H9 (cell line): ENCODE results near the gene CLRN1. TPM values are rescaled to one million over a fixed set of nuclear protein-coding genes. Genes with fewer than 3 reads are reported as not detected.

Source experiments
- DNase-seq: peaks from one replicate; pipeline ENCODE4 v3.0.0-alpha.2; 2017
- H2AFZ ChIP-seq: one replicate; pipeline ENCODE4 v1.6.1; 2013; ENCODE audit warnings: mild to moderate bottlenecking, low read length, control low read depth, moderate library complexity
- H2AK5ac ChIP-seq: 2 replicates; pipeline ENCODE4 v1.6.1; 2013; ENCODE audit warnings: low read length, control low read depth, mixed read lengths; ENCODE audit not compliant: insufficient read length
- H2BK120ac ChIP-seq: one replicate; pipeline ENCODE4 v1.6.1; 2013; ENCODE audit warnings: low read depth, mild to moderate bottlenecking, low read length, control low read depth, inconsistent platforms; ENCODE audit not compliant: poor library complexity, severe bottlenecking
- H2BK12ac ChIP-seq: 2 replicates; pipeline ENCODE4 v1.6.1; 2013; ENCODE audit warnings: low read length, control low read depth, mixed read lengths, low read depth; ENCODE audit not compliant: insufficient read length
- H2BK15ac ChIP-seq: 2 replicates; pipeline ENCODE4 v1.6.1; 2013; ENCODE audit warnings: low read depth, low read length, control low read depth
- H2BK20ac ChIP-seq: one replicate; pipeline ENCODE4 v1.6.1; 2013; ENCODE audit warnings: low read depth, mild to moderate bottlenecking, low read length, control low read depth, inconsistent platforms; ENCODE audit not compliant: poor library complexity, severe bottlenecking
- H2BK5ac ChIP-seq: 2 replicates; pipeline ENCODE4 v1.6.1; 2013; ENCODE audit warnings: low read length, control low read depth, mixed read lengths; ENCODE audit not compliant: insufficient read length
- H3K14ac ChIP-seq: 2 replicates; pipeline ENCODE4 v1.6.1; 2013; ENCODE audit warnings: low read length, control low read depth; ENCODE audit not compliant: insufficient read depth
- H3K18ac ChIP-seq: 2 replicates; pipeline ENCODE4 v1.6.1; 2013; ENCODE audit warnings: low read depth, mild to moderate bottlenecking, mixed read lengths, low read length, control low read depth; ENCODE audit not compliant: insufficient read length
- H3K23ac ChIP-seq: 2 replicates; pipeline ENCODE4 v1.6.1; 2013; ENCODE audit warnings: low read length, control low read depth, mixed read lengths, low read depth; ENCODE audit not compliant: insufficient read length
- H3K23me2 ChIP-seq: 2 replicates; pipeline ENCODE4 v1.6.1; 2013; ENCODE audit warnings: low read depth, mild to moderate bottlenecking, mixed read lengths, low read length, control low read depth; ENCODE audit not compliant: insufficient read length, poor library complexity, severe bottlenecking
- H3K27ac ChIP-seq: 2 replicates; pipeline ENCODE4 v1.5.1; 2013; ENCODE audit warnings: low read length, control low read depth, mixed read lengths, low read depth; ENCODE audit not compliant: insufficient read length
- H3K27me3 ChIP-seq: 2 replicates; pipeline ENCODE4 v1.6.1; 2013; ENCODE audit warnings: low read length, control low read depth, inconsistent platforms; ENCODE audit not compliant: insufficient read depth
- H3K4ac ChIP-seq: 2 replicates; pipeline ENCODE4 v1.6.1; 2013; ENCODE audit warnings: low read depth, mild to moderate bottlenecking, control low read depth, inconsistent platforms, low read length, moderate library complexity
- H3K4me1 ChIP-seq: 2 replicates; pipeline ENCODE4 v1.6.1; 2013; ENCODE audit warnings: low read length, control low read depth, inconsistent platforms; ENCODE audit not compliant: insufficient read depth
- H3K4me2 ChIP-seq: 2 replicates; pipeline ENCODE4 v1.6.1; 2013; ENCODE audit warnings: low read length, control low read depth, mixed read lengths; ENCODE audit not compliant: insufficient read length, insufficient read depth
- H3K56ac ChIP-seq: 2 replicates; pipeline ENCODE4 v1.6.1; 2013; ENCODE audit warnings: low read depth, mild to moderate bottlenecking, mixed read lengths, low read length, control low read depth; ENCODE audit not compliant: insufficient read length
- H3K79me1 ChIP-seq: 2 replicates; pipeline ENCODE4 v1.6.1; 2013; ENCODE audit warnings: low read depth, mild to moderate bottlenecking, moderate library complexity, low read length, control low read depth, inconsistent platforms; ENCODE audit not compliant: insufficient read depth, poor library complexity, severe bottlenecking
- H3K79me2 ChIP-seq: 2 replicates; pipeline ENCODE4 v1.6.1; 2013; ENCODE audit warnings: low read length, control low read depth, inconsistent platforms; ENCODE audit not compliant: insufficient read depth
- H3K9ac ChIP-seq: 2 replicates; pipeline ENCODE4 v1.6.1; 2013; ENCODE audit warnings: low read length, control low read depth, mixed read lengths; ENCODE audit not compliant: insufficient read length; ENCODE audit errors: extremely low read depth
- H3K9me3 ChIP-seq: one replicate; pipeline ENCODE4 v1.6.1; 2013; ENCODE audit warnings: low read depth, low read length, inconsistent platforms; ENCODE audit not compliant: control insufficient read depth
- H3T11ph ChIP-seq: one replicate; pipeline ENCODE4 v1.6.1; 2013; ENCODE audit warnings: mild to moderate bottlenecking, low read length, control low read depth, inconsistent platforms
- H4K20me1 ChIP-seq: one replicate; pipeline ENCODE4 v1.6.1; 2013; ENCODE audit not compliant: control insufficient read depth, insufficient read length, insufficient read depth
- H4K5ac ChIP-seq: 2 replicates; pipeline ENCODE4 v1.6.1; 2013; ENCODE audit warnings: low read depth, mild to moderate bottlenecking, mixed read lengths, low read length, control low read depth; ENCODE audit not compliant: insufficient read length
- H4K8ac ChIP-seq: replicated peaks from 2 replicates; pipeline ENCODE4 v1.6.1; 2013; ENCODE audit warnings: low read length, control low read depth, mixed read lengths, low read depth; ENCODE audit not compliant: insufficient read length
- H4K91ac ChIP-seq: 2 replicates; pipeline ENCODE4 v1.6.1; 2013; ENCODE audit warnings: low read depth, mild to moderate bottlenecking, moderate library complexity, mixed read lengths, low read length, control low read depth; ENCODE audit not compliant: insufficient read length
- H3K27ac Mint-ChIP-seq, 3 experiments: 2 replicates in 2 of 3; 3 replicates in 1 of 3; pipeline ENCODE4 v1.8.0; 2020 to 2021; ENCODE audit warnings: mixed read lengths in 3 of 3, mild to moderate bottlenecking in 1 of 3, moderate library complexity in 1 of 3
- H3K27me3 Mint-ChIP-seq: 2 replicates; pipeline ENCODE4 v1.8.0; 2021; ENCODE audit warnings: low read depth, mild to moderate bottlenecking, moderate library complexity, mixed read lengths
- H3K36me3 Mint-ChIP-seq, 3 experiments: 2 replicates in 2 of 3; 3 replicates in 1 of 3; pipeline ENCODE4 v1.8.0; 2020 to 2021; ENCODE audit warnings: low read depth in 3 of 3, mixed read lengths in 3 of 3; ENCODE audit not compliant: insufficient read depth in 1 of 3
- H3K4me1 Mint-ChIP-seq, 2 experiments: 2 replicates each; pipeline ENCODE4 v1.8.0; 2020; ENCODE audit warnings: mixed read lengths in 2 of 2
- H3K4me3 Mint-ChIP-seq, 2 experiments: 2 replicates in 1 of 2; 3 replicates in 1 of 2; pipeline ENCODE4 v1.8.0; 2020 to 2021; ENCODE audit warnings: mild to moderate bottlenecking in 2 of 2, mixed read lengths in 2 of 2, moderate library complexity in 1 of 2
- H3K9me3 Mint-ChIP-seq, 2 experiments: 2 replicates in 1 of 2; 3 replicates in 1 of 2; pipeline ENCODE4 v1.8.0; 2020; ENCODE audit warnings: mild to moderate bottlenecking in 2 of 2, mixed read lengths in 2 of 2, moderate library complexity in 1 of 2
- CTCF ChIP-seq: fragments of 200-600 bp; sonication (generic); conservative IDR thresholded peaks from 3 replicates; pipeline ENCODE4 v1.8.0; 2021; ENCODE audit warnings: antibody characterized with exemption, mild to moderate bottlenecking
- WGBS: extraction: QIAGEN DNeasy Blood & Tissue Kit; methylation state at CpG from one replicate; pipeline ENCODE4 v1.1.7; 2013; ENCODE audit warnings: missing lambda C conversion rate, low lambda C conversion rate, mixed read lengths; ENCODE audit not compliant: insufficient read length; ENCODE audit errors: extremely low coverage; 5-methylcytosine and 5-hydroxymethylcytosine counted together
- total RNA-seq: library from RNA; stranded (reverse); gene quantifications from 2 replicates; pipeline ENCODE4 v1.2.1, GENCODE V29; 2021

Gene CLRN1
- total RNA-seq, 1 experiment from 2014 or later, result not detected

GRCh38 chr3:150951923-150952322, 20.6 kb downstream of the CLRN1 start:
- no peaks in the 10 kb centered on the region for H4K20me1 ChIP-seq
- no peak overlapping the region for H4K91ac ChIP-seq
- Mint-ChIP-seq H3K36me3 (no peaks in the 10 kb centered on the region), H3K9me3 (peaks cover 0 to 1% of the 10 kb centered on the region in 2 experiments; a peak in 2 of 5 replicates), H3K4me1 (no peaks in the 10 kb centered on the region), H3K27me3 (peaks cover under 1% of the 10 kb centered on the region; the same call in 1 of the 2 replicates), H3K27ac (no peak overlapping the region), H3K4me3 (no peak overlapping the region)
- no peak overlapping the region for H4K5ac ChIP-seq
- DNase-seq, result no peak
- H3T11ph ChIP-seq, result no peak overlapping the region
- no peaks in the 10 kb centered on the region for H3K79me2 ChIP-seq
- H3K4me1 ChIP-seq, result no peaks in the 10 kb centered on the region
- no peaks in the 10 kb centered on the region for H3K79me1 ChIP-seq
- H2BK120ac ChIP-seq, result no peak overlapping the region
- no peak overlapping the region for H3K9ac ChIP-seq
- no peak overlapping the region for H3K14ac ChIP-seq
- WGBS, result no CpG with 5 or more reads among the region's 13 CpGs
- no peaks in the 10 kb centered on the region for H3K9me3 ChIP-seq
- H3K56ac ChIP-seq, result no peak overlapping the region
- H2BK5ac ChIP-seq, result no peak overlapping the region
- no peak overlapping the region for H3K18ac ChIP-seq
- H3K4ac ChIP-seq, result no peak overlapping the region
- H3K4me2 ChIP-seq, result no peak overlapping the region
- no peak overlapping the region for H2BK12ac ChIP-seq
- H2BK20ac ChIP-seq, result no peak overlapping the region
- H4K8ac ChIP-seq, result no peak overlapping the region
- no peak overlapping the region for H2AK5ac ChIP-seq
- no peak overlapping the region for H3K27ac ChIP-seq
- H3K27me3 ChIP-seq, result no peaks in the 10 kb centered on the region
- H2AFZ ChIP-seq, result no peak overlapping the region
- H3K23ac ChIP-seq, result no peak overlapping the region
- TF ChIP-seq CTCF, result no peak
- H3K23me2 ChIP-seq, result no peaks in the 10 kb centered on the region
- no peak overlapping the region for H2BK15ac ChIP-seq
